NOMO-1 treated with dmso at 0.1 percent for 144 hours (cell line): ENCODE data around the gene TCAP.

ENCODE experiments used
- DNase-seq: peaks from one replicate; lab custom pipeline; 2025; ENCODE audit not compliant: unreplicated experiment; lab: John Stamatoyannopoulos, UW

The TCAP gene

DNA sequence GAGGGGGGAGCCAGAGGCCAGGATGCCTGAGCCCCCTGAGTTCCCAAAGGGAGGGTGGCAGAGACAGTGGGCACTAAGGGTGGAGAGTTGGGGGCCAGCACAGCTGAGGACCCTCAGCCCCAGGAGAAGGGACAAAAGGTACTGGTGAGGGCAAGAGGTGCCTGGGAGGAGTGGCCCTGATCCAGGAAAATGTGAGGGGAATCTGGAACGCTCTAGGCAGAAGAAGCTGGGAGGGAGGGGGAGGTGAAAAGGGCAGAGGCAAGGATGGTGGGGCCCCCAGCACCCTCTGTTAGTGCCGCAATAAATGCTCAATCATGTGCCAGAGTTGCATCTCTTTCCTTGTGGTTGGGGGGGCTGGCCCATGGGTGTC lies 1.1 kb downstream of the TCAP start:
- no peak for DNase-seq

DNA sequence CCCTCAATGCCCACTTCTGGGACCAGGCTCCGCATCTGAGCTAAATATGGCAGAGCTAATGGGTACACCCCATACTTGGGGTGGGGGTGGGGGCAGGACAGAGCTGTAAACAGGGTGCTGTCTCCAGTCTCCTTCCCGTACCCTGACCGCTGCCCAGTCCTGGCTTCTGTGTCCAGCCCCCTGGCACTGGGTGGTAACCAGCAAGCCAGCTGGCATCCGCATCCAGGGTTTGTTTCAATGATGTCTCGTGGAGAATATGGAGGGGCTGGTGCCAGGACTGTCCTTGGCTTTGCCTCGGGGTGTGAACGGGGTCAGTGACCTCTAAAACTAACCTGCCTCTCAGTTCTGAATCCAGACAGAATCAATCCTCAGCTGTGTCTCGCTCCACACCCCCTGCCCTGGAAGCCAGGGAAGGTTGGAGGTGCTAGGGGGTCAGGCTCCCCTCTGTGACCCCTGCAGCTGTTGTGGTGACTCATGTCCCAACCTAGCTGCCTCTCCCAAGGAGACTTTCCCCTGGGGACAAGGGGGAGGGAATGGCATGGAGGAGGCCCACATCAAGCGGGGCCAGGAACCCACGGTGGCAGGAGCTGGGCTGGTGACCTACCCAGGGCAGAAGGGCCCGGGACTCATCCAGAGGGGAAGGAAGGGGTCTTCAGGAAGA lies 1.6 kb downstream of the TCAP start:
- DNase-seq: no peak

DNA sequence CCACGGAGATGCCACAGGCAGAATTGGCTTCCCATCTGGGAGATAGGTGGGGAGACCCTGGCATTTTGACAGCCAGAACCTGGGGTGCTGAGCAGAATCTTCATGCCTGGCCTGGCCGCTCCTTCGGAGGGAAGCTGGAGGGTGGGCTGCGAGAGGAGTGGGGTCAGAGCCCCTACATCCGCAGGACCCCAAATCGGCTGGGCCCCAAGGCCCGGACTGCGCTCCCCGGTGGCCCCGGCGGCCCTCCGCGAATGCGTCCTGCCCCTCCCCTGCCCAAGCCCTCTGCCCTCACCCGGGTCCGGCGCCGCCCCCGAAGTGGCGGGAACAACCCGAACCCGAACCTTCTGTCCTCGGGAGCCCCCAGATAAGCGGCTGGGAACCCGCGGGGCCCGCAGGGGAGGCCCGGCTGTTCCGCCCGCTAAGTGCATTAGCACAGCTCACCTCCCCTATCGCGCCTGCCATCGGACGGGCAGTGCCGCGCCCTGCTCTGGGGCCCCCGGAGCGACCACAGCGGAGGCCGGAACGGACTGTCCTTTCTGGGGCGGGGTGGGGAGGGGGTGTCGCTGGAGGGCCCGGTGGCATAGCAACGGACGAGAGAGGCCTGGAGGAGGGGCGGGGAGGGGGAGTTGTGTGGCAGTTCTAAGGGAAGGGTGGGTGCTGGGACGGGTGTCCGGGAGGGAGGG lies 2.3 kb downstream of the TCAP start:
- DNase-seq: no peak

DNA sequence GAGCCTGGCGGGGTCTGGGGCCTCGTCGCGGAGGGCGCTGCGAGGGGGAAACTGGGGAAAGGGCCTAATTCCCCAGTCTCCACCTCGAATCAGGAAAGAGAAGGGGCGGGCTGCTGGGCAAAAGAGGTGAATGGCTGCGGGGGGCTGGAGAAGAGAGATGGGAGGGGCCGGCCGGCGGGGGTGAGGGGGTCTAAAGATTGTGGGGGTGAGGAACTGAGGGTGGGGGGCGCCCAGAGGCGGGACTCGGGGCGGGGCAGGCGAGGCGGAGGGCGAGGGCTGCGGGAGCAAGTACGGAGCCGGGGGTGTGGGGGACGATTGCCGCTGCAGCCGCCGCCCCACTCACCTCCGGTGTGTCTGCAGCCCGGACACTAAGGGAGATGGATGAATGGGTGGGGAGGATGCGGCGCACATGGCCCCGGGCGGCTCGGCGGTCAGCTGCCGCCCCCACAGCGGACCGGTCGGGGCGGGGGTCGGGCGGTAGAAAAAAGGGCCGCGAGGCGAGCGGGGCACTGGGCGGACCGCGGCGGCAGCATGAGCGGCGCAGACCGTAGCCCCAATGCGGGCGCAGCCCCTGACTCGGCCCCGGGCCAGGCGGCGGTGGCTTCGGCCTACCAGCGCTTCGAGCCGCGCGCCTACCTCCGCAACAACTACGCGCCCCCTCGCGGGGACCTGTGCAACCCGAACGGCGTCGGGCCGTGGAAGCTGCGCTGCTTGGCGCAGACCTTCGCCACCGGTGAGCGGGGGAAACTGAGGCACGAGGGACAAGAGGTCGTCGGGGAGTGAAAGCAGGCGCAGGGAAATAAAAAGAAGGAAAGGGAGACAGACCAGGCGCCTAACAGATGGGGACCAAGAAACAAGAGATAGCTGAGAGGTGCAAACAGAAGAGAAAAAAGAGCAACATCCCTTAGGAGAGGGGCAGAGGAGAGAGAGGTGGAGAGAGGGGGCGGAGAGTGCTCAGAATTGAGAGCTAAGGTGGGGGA lies 3.1 kb downstream of the TCAP start, which contains the start of gene PNMT:
Gene PNMT (plus strand): TSS at position 509 of the 980 bp plus-strand sequence. CDS start 23 bp downstream, at position 532.
- DNase-seq: no peak

DNA sequence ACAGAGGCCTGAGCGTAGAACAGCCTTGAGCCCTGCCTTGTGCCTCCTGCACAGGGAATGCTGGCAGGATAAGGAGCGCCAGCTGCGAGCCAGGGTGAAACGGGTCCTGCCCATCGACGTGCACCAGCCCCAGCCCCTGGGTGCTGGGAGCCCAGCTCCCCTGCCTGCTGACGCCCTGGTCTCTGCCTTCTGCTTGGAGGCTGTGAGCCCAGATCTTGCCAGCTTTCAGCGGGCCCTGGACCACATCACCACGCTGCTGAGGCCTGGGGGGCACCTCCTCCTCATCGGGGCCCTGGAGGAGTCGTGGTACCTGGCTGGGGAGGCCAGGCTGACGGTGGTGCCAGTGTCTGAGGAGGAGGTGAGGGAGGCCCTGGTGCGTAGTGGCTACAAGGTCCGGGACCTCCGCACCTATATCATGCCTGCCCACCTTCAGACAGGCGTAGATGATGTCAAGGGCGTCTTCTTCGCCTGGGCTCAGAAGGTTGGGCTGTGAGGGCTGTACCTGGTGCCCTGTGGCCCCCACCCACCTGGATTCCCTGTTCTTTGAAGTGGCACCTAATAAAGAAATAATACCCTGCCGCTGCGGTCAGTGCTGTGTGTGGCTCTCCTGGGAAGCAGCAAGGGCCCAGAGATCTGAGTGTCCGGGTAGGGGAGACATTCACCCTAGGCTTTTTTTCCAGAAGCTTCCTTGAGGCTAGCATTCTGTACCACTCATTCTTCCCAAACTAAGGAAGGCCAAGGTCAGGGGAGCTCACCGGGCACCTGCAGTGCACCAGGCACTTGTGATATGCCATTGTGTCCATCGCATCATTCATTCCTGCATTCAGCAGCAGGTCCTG lies 5.0 kb downstream of the TCAP start:
- DNase-seq: no peak

DNA sequence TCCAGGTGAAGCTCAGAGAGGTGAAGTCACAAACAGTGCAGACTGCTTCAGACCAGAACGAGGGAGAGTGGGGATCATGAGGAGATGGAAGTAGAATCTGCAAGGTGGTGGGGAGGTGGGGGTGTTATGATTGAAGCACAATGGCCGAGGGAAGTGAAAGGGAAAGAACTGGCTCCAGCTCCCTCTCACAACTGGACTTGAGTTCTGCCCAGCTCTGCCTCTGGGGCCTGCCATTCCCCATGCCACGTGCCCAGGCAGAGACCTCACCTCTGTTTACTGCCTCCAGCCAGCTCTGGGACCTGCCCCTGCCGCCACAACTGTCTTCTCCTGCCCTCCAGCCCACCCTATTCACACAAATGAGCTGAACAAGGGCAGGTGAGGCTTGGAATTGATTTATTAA lies 5.6 kb downstream of the TCAP start:
- DNase-seq: no peak

DNA sequence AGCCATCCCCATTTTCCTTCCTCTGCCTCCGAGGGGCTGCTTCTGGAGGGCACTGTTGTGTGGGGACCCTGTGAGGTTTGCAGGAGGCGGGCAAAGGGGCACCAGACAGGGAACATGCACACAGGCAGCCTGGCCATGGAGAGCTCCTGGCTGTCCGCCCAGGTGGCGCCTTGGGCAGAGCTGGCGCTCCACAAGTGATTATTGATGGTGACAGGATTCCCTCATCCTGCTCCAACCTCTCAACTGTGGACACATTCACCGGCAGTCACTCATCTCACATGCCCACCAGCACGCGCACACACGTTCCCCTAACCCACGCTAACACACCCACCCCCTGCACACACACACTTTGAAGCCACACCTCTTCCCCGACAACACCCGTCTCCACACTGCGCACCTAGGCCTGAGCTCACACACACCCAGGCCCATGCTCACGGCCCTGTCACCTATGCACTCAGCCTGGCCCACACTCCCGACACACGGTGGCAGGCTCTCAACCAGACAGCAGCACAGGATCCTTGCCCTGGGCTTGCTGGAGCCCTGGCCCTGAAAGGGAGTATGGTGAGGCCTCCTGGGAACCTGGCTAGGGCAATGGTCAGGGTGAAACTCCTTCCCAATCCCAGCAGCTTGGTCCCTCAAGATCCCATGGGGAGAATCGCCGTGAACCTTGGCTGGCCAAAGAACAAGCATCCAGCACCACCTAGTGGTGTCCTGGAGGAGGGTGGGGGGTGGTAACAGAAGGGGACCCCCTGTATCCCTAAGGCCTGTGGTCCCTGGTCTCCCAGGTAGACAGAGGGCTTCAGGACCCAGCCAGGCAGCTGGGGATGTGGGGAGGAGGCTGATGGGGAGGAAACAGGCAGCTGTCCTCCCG lies 6.7 kb downstream of the TCAP start:
- no peak for DNase-seq

DNA sequence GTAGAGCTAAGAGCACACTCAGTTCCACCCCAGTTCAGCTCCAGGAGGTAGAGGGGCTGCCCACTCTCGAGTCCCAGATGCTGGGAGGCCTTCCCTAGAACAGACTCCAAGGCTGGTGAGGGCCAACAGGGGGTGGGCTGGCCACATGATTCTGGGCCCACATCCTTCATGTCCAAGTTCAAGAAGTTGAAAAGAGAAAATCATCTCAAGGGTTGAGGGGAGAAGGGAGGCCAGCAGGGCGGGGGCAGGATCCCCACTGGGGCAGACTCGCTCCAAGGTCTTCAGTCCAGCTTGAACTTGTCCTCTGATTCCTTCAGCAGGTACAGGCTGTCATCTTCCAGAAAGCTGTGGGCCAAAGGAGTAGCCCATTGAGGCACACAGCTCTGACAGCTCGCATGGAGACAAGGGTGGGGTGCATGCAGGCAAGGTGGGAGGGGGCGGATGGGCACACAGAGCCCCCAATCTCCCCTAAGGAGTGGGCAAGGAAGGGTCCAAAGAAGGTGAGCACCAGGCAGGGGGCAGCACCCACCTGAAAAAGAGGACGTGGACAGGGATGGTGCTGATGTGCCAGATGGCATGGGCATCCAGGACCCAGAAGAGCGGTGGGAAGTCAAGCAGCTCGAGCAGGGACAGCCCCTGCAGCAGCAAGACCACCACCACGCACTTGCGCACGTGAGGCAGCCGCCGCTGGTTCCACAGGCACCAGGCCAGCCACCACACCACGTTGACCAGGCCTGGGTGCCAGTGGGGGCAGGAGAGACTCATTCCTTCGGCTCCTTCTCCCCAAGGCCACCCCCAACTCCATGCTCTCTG lies 7.6 kb downstream of the TCAP start:
- no peak for DNase-seq

DNA sequence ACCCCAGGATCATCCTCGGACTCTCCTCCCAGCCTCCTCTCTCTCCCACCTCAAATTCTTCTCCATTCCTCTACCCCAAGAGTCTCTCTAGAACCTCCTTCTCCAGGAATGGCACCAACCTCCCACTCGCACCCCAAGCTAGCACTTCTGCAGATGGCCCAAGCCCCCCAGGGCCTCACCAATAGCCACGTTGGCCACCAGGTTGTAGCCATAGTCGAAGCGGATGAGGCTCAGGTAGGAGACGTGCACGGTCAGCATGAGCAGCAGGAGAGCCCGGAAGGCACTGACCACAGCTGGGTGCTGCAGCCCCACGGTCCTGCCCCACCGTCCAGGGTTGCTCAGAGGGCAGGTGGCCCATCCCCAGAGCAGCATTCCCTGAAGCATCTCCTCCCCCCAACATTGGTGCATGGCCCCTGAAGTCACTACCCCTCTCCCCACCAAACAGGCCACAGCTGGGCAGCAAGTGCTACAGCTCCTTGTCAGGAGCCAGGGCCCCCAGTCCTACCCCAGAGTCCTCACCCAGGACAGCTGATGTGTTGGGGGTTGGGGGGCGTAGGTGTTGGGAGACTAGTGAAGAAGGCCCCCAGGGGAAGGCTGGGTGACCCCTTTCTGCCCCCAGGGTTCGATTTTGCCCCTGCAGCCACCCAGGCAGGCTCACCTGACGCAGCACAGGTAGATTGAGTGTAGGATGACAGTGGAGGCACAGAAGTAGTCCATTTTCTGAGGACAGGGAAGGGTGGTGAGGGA lies 8.4 kb downstream of the TCAP start:
- DNase-seq: no peak

DNA sequence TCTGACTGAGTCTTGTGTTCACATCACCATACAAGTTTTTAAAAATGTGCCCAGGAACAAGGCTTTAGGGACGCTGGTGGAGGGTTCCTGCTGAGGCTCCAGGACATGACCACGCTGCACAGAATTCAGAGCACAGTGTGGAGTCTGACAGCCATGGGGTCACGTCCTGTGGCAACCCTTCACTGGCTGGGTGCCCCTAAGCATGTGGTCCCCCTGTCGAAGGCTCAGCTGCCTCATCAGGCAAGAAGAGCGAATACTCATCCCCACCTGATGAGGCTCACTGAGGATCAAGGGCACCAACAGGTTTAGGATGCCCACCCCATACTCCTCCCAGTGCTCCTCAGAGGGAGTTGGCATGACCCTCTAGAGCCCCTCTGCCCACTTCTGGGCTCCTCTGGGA lies 9.0 kb downstream of the TCAP start:
- DNase-seq: no peak

DNA sequence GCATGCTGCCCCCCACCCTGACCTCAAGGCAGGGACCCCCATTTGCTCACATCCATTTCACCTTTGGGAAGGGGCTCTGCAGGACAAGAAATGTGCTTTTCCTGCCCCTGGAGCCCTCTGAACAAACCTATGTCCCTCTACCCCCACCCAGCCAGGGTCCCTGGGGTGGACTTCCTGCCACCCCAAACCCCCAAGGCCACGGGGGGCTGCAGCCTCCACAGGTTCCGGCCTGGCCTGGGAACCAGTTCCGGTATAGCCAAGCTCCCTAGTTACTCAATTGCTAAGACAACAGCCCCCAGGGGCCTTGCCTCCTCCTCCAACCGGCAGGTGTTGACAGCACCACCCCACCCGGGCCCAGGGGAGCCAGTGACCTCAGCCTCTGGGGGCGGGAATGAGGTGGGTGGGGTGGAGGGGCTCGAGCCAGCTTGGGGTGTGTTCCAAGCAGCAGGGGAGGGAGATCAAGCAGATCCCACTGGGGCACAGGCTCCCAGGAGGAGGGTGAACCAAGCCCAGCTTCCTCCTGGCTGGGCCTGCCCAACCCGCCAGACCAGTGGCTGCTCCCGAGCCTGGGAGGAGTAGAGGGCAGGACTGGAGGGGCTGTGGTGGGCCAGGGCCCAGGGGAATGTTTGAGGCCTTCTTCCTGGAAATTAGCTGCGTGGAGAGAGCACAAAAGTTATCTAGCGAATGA lies 9.7 kb downstream of the TCAP start:
- no peak for DNase-seq

DNA sequence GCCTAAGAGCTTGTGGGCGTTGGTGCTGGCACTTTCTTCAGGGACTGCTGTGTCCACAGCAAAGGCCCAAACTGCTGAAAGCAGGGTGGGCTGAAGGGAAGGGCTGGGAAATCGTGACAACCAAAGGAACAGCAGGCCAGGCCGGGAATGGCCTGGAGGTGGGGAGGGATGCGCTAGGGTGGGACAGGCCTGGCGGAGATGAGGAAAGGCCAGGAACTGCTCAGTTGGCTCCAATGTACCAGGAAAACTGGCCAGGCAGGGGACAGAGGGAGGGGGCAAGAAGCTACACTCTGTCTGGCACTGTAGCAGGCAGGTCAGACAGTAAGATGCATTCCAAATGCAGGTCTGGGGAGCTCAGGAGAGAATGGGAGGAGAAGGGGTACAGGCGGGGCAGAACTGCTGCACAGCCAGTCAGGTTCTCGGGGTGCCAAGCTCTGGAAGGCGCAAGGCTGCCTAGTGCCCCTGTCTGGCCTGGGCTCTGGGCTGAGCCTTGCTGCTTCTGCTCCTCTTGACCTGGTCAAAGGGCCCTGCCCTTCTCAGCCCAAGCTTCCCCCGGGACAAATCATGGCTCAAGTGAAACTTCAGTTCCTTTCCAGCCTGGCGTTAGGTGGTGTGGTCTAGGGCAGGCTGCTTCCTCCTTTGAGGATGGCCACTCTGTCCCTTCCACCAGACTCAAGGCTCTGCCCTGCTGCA lies 10.4 kb downstream of the TCAP start:
- DNase-seq: no peak

DNA sequence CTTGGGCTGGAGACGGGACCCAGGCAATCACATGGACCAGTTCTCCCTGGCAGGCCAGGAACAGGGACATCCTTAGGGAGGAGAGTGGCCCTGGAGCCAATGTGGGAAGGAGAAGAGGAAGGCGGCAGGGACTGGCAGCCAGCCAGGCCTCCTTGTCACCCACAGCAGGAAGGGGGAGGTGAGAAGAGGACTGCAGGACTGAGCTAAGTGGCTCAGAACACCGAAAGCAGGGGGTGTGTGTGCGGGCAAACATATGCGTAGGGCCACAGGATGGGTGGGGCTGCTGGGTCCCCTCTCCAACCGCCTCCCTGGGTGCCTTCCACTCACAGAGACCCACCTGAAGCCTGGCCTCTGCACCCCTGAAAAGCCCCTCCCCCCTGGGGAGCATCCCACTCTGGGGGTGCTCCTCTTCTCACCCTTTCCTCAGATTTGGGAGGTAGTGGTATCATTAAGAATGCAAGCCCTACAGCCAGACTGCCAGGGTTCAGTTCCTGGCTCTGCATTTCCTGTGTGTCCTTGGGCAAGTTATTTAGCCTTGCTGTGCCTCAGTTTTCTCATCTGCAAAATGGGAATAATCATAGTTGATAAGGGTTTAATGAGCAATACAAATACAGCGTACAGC lies 11.2 kb downstream of the TCAP start:
- DNase-seq: no peak

DNA sequence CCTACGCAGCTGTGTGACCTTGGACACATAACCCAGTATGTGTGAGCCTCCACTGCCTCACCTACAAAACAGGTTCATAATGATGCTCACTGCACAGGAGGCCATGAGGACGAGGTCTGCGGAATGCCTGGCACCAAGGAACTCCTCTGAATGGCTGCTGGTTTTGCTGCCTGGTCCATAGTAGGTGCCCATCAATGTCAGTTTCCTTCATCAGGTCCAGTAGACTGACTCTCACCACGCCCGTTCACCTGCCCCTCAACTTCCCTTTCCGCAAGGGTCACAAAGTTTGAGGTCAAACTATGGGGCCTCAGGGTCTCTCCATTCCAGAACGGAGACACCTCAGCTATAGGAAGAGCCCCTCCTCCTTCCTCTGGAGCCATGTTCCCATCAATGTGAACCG lies 11.9 kb downstream of the TCAP start:
- DNase-seq: no peak

DNA sequence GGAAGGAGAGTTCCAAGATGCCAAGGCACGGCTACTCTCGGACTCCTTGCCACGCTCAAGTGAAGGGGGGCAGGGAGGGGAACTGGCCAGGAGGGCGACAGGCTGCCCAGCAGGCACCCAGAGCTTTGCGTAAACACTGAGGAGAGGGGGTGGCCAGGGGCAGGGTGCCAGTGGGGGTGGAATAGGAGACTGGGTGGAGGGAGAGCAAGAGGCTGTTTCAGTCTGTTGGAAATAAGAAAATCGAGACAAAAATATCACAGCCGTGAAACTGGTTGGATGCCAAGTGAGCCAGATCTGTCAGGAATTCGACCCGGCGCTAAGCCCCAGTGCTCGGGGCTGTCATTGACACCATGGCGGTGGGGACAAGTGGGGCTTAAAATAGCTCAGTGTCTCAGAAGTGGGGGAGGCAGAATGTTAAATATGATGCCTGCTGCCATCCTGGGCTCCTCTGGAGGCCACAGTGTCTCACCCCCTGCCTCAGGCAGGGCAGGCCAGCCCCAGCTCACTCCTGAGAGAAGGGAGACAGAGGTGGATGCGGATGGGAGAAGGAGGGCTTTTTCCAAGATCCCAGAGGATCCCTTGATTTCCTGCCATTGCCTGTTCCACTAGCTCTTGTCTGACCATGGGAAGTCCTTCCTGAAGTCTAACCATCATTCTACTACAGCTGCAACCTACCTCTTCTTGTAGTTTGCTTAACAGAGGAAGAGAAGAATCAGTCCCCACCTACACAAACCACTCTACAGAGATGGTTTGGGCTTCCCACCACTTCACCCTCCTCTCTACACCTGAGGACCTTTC lies 12.6 kb downstream of the TCAP start:
- no peak for DNase-seq
